Posterior cingulate gyrus (tissue), 11 donors: ENCODE results near the gene SLC10A1.

Source experiments
- DNase-seq, 10 donors: peaks; one replicate each; pipeline versions ENCODE4 v3.0.0 to v3.0.0-alpha.2; 2020 to 2021; ENCODE audit warnings: mixed read lengths in 3 of 10
- intact Hi-C: fragments of 100-400 bp; cut with DNase I; formaldehyde crosslinking; loops from one replicate; pipeline ENCODE4 v1.15.1; 2023

The SLC10A1 gene

GRCh38 chr14:69811227-69811867 lies 14.3 kb upstream of the SLC10A1 start:
- DNase-seq = no peak
- intact Hi-C loops = no loop called here

GRCh38 chr14:69808919-69809808 lies 12.1 kb upstream of the SLC10A1 start:
- no peak for DNase-seq
- intact Hi-C loops = no loop called here

- intact Hi-C loops = no loop called here
- no peak for DNase-seq
Observed at GRCh38 chr14:69807192-69807591, 10.2 kb upstream of the SLC10A1 start.

GRCh38 chr14:69804902-69805301 lies 7.9 kb upstream of the SLC10A1 start:
- no peak for DNase-seq
- intact Hi-C loops = no loop called here

- intact Hi-C loops = no loop called here
- DNase-seq = no peak
Observed at GRCh38 chr14:69803753-69804152, 6.7 kb upstream of the SLC10A1 start.

- no peak for DNase-seq
- intact Hi-C loops = no loop called here
Observed at GRCh38 chr14:69798339-69798735, 1.3 kb upstream of the SLC10A1 start.

GRCh38 chr14:69797573-69798338 lies 715 bp upstream of the SLC10A1 start:
- intact Hi-C loops = no loop called here
- DNase-seq = no peak

- intact Hi-C loops = no loop called here
- no peak for DNase-seq
Observed at GRCh38 chr14:69795691-69796090, 1.4 kb downstream of the SLC10A1 start.

GRCh38 chr14:69794791-69795190 lies 2.2 kb downstream of the SLC10A1 start:
- no peak for DNase-seq
- intact Hi-C loops = no loop called here

GRCh38 chr14:69792887-69793421 lies 4.1 kb downstream of the SLC10A1 start:
- no peak for DNase-seq
- intact Hi-C loops = no loop called here

- intact Hi-C loops = no loop called here
- DNase-seq = no peak
Observed at GRCh38 chr14:69789118-69789640, 7.9 kb downstream of the SLC10A1 start.

DNA sequence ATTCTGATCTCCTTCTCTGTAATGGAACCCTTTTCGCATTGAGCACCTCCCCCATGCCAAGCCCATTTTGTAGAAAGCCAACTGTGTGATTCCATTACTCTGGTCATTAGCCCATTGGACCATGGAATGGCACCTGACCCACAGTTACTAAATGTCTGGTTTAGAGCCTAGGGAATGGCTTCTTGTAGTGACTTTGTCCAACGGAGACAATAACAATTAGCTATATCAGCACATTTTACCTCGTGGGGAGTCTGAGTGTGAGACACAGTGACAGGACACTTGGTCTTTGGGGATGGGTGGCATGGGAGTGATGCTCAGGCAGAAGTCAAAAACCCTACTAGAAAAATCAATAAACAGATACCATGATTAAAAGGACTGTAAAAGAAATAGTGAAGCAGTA lies 10.4 kb downstream of the SLC10A1 start:
- no peak for DNase-seq
- intact Hi-C loops = no loop called here

GRCh38 chr14:69784942-69785341 lies 12.1 kb downstream of the SLC10A1 start:
- DNase-seq = no peak
- intact Hi-C loops = no loop called here

- intact Hi-C loops = no loop called here
- no peak for DNase-seq
Observed at GRCh38 chr14:69780952-69781351, 16.1 kb downstream of the SLC10A1 start.

DNA sequence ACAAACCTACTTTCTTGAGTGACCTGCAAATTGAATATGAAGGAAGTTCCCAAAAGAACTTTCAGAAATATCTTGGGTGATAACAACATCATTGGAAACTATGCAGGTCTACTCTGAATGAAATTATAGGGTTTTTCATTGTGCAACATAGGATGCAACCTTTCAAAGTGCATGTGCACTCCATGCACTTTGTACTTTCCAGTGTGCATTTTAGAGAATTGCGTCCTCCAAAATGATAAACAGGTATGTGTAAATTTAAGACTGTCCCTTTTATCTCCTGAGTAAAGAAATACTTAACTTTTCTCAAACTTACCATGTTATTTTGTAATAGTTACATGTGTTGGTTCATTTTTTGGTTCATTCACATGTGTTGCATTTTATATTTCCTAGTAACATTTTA lies 16.9 kb downstream of the SLC10A1 start:
- intact Hi-C loops = no loop called here

GRCh38 chr14:69779088-69779487 lies 18.0 kb downstream of the SLC10A1 start:
- intact Hi-C loops = no loop called here
- DNase-seq = no peak

More for the DNA sequence above, 16.9 kb downstream of the SLC10A1 start:
- DNase-seq = no peak

GRCh38 chr14:69776875-69777453 lies 20.1 kb downstream of the SLC10A1 start:
- no peak for DNase-seq
- intact Hi-C loops = no loop called here

DNA sequence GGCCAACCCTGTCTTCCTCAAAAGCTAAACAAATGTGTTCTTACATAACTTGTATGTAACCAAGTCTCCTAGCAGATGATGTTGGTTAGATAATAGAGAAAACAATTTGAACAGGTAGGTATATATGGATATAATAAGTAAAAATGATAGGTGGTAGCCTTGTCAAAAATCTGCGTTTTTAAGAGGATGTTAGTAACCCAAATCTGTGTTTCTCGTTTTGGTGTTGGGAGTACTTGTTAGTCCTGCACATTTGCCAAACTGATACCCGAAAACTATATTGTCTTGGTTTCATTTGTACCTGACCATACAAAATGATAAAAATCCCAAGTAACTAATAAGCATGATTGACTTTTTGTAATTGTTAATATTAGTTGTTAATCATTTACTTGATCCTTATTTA lies 22.0 kb downstream of the SLC10A1 start:
- no peak for DNase-seq
- intact Hi-C loops = no loop called here

GRCh38 chr14:69773571-69774276 lies 23.3 kb downstream of the SLC10A1 start:
- intact Hi-C loops = no loop called here
- DNase-seq = no peak
